HepG2 (cell line): ENCODE measurements around the gene CDK9. TPM values are rescaled to one million over a fixed set of nuclear protein-coding genes. Genes with fewer than 3 reads are reported as not detected.

Experiments
- FOXO4 ChIP-seq: sonication (generic); formaldehyde crosslinking; conservative IDR thresholded peaks from 2 replicates; pipeline ENCODE4 v1.8.1; 2023; ENCODE audit warnings: missing genetic modification reagents
- GTF3A ChIP-seq: sonication (generic); formaldehyde crosslinking; conservative IDR thresholded peaks from 2 replicates; pipeline ENCODE4 v1.4.0; 2020; ENCODE audit warnings: mild to moderate bottlenecking, missing genetic modification reagents
- HNF1B ChIP-seq: sonication (generic); formaldehyde crosslinking; IDR thresholded peaks from 2 replicates; pipeline ENCODE4 v1.5.1; 2020; ENCODE audit warnings: mild to moderate bottlenecking, moderate library complexity, missing genetic modification reagents
- RXRB ChIP-seq: IDR thresholded peaks from 2 replicates; pipeline ENCODE4 v1.6.1; 2016; ENCODE audit warnings: borderline replicate concordance, missing genetic modification reagents, missing compliant biosample characterization
- STAG1 ChIP-seq: sonication (generic); formaldehyde crosslinking; IDR thresholded peaks from 2 replicates; pipeline ENCODE4 v1.4.0; 2020; ENCODE audit warnings: missing genetic modification reagents
- TFAP4 ChIP-seq: sonication (generic); IDR thresholded peaks from 2 replicates; pipeline ENCODE4 v1.6.1; 2016; ENCODE audit warnings: low read depth, borderline replicate concordance
- THAP8 ChIP-seq: sonication (generic); formaldehyde crosslinking; IDR thresholded peaks from 2 replicates; pipeline ENCODE4 v1.5.1; 2020; ENCODE audit warnings: missing genetic modification reagents, mild to moderate bottlenecking, borderline replicate concordance
- polyA plus RNA-seq, 8 experiments: library from polyadenylated mRNA; depleted of rRNA in 3 of 8; stranded (reverse) in 7 of 8; unstranded in 1 of 8; fragments of >200 nt; fragmentation: Illumina TruSeq in 4 of 8; extraction: Trizol in 4 of 8; gene quantifications; 2 replicates each; pipeline versions ENCODE4 v1.2.1 to v1.2.3, GENCODE V29; 2011 to 2016; ENCODE audit warnings: low read depth in 4 of 8, missing spikeins in 1 of 8, mixed read lengths in 1 of 8; ENCODE audit not compliant: insufficient read depth in 1 of 8
- total RNA-seq, 5 experiments: library from RNA; depleted of rRNA; stranded (reverse); fragments of >200 nt; fragmentation: Illumina TruSeq; extraction: Trizol; gene quantifications; 2 replicates each; pipeline ENCODE4 v1.2.3, GENCODE V29; 2016; ENCODE audit warnings: low read depth in 1 of 5

The CDK9 gene
- total and polyA plus RNA-seq, 2 of the 13 experiments (the other 11 are each of a cell fraction or from before 2014, with no cell fraction given): 16.8 to 21.5 TPM

- no peak for TF ChIP-seq FOXO4
- peak; percentile 28; the same call in 1 of the 2 replicates for TF ChIP-seq STAG1 (CRISPR knock-in tag)
- TF ChIP-seq THAP8 (CRISPR knock-in tag): no peak
- 0 out of 2 replicates have a peak, but pooled peaks have one; percentile 17 for TF ChIP-seq HNF1B (CRISPR knock-in tag)
- TF ChIP-seq TFAP4: peak; percentile 61; the same call in 1 of the 2 replicates
- peak; percentile 24; the same call in 1 of the 2 replicates for TF ChIP-seq RXRB (CRISPR knock-in tag)
- TF ChIP-seq GTF3A (CRISPR knock-in tag): no peak
- TF ChIP-seq, all 625 proteins: peak for 14
These were observed 16.2 kb downstream of the CDK9 start (continued) for GRCh38 chr9:127801955-127802575.
